Esophagus muscularis mucosa (tissue), 4 donors: Measurements from ENCODE around the gene IFNA2. TPM values are rescaled to one million over a fixed set of nuclear protein-coding genes. Genes with fewer than 3 reads are reported as not detected.
A peak's percentile ranks its signal among the peaks of the same experiment; 100 is the strongest.
"Not testable (repeated sequence)": the region's sequence is repeated elsewhere in the genome, so short reads cannot be mapped to it uniquely, and the experiment has no call there.

Source experiments
- DNase-seq: peaks from one replicate; pipeline ENCODE4 v3.0.0-alpha.2; 2017; ENCODE audit errors: extremely low spot score
- H3K27ac ChIP-seq, 4 donors: fragments of 200-600 bp; sonication (generic); replicated peaks in 1 of 4; 1 replicate in 3 of 4; 2 replicates in 1 of 4; pipeline ENCODE4 v1.5.1; 2016 to 2019; ENCODE audit warnings: mild to moderate bottlenecking in 1 of 4
- H3K27me3 ChIP-seq, 4 donors: fragments of 200-600 bp; sonication (generic); one replicate each; pipeline versions ENCODE4 v1.5.1 to v1.6.0; 2016 to 2019
- H3K36me3 ChIP-seq, 4 donors: fragments of 200-600 bp; sonication (generic); one replicate each; pipeline ENCODE4 v1.5.1; 2016 to 2019
- H3K4me1 ChIP-seq, 4 donors: fragments of 200-600 bp; sonication (generic); one replicate each; pipeline ENCODE4 v1.5.1; 2016 to 2019
- H3K4me3 ChIP-seq, 4 donors: fragments of 200-600 bp; sonication (generic); 1 replicate in 2 of 4; 2 replicates in 2 of 4; pipeline ENCODE4 v1.5.1; 2016 to 2019; ENCODE audit warnings: mild to moderate bottlenecking in 4 of 4, moderate library complexity in 1 of 4
- H3K9me3 ChIP-seq, 4 donors: fragments of 200-600 bp; sonication (generic); 1 replicate in 3 of 4; 2 replicates in 1 of 4; pipeline ENCODE4 v1.5.1; 2016 to 2019
- EP300 ChIP-seq: sonication (generic); formaldehyde crosslinking; IDR thresholded peaks from one replicate; pipeline ENCODE4 v1.6.1; 2017; ENCODE audit warnings: antibody characterized with exemption
- POLR2A ChIP-seq: fragments of 450-650 bp; IDR thresholded peaks from one replicate; pipeline ENCODE4 v1.6.1; 2017; ENCODE audit warnings: antibody characterized with exemption, moderate library complexity, mild to moderate bottlenecking, low read depth
- POLR2AphosphoS5 ChIP-seq, 2 donors: sonication (generic); formaldehyde crosslinking; IDR thresholded peaks; one replicate each; pipeline ENCODE4 v1.6.1; 2017; ENCODE audit warnings: antibody characterized with exemption in 2 of 2
- WGBS: methylation state at CpG from one replicate; pipeline ENCODE4 v1.1.5; 2018; 5-methylcytosine and 5-hydroxymethylcytosine counted together
- intact Hi-C: fragments of 100-400 bp; cut with DNase I; formaldehyde crosslinking; loops from one replicate; pipeline ENCODE4 v1.15.1; 2023
- total RNA-seq, 4 donors: library from RNA; depleted of rRNA; stranded (reverse); fragments of >200 nt; gene quantifications; one replicate each; pipeline versions ENCODE4 v1.1.0 to v1.2.1, GENCODE V29; 2016
- TF ChIP-seq, protein P1 (sequence below), 3 experiments: fragments of 200-600 bp in 2 of 3; fragments of 450-650 bp in 1 of 3; sonication (generic) in 2 of 3; IDR thresholded peaks; one replicate each; pipeline ENCODE4 v1.5.1; 2017 to 2019; ENCODE audit warnings: antibody characterized with exemption in 3 of 3, mild to moderate bottlenecking in 2 of 3, moderate library complexity in 1 of 3

IFNA2 gene
- total RNA-seq, 4 donors from 2014 or later: not detected

GRCh38 chr9:21392270-21392669, 7.1 kb upstream of the IFNA2 start:
- TF ChIP-seq, protein P1, sequence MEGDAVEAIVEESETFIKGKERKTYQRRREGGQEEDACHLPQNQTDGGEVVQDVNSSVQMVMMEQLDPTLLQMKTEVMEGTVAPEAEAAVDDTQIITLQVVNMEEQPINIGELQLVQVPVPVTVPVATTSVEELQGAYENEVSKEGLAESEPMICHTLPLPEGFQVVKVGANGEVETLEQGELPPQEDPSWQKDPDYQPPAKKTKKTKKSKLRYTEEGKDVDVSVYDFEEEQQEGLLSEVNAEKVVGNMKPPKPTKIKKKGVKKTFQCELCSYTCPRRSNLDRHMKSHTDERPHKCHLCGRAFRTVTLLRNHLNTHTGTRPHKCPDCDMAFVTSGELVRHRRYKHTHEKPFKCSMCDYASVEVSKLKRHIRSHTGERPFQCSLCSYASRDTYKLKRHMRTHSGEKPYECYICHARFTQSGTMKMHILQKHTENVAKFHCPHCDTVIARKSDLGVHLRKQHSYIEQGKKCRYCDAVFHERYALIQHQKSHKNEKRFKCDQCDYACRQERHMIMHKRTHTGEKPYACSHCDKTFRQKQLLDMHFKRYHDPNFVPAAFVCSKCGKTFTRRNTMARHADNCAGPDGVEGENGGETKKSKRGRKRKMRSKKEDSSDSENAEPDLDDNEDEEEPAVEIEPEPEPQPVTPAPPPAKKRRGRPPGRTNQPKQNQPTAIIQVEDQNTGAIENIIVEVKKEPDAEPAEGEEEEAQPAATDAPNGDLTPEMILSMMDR (IDR thresholded peaks at IDR 0.05): peak in 1 of 3 experiments; percentile 25
- no peak for TF ChIP-seq EP300
- H3K27me3 ChIP-seq: peaks cover 0 to 50% (median 0%) of the 10 kb centered on the region in 4 donors
- no peak overlapping the region for H3K27ac ChIP-seq
- H3K4me1 ChIP-seq: peaks cover 0 to 8% (median 6%) of the 10 kb centered on the region in 4 donors
- H3K9me3 ChIP-seq: no peaks in the 10 kb centered on the region
- H3K36me3 ChIP-seq: no peaks in the 10 kb centered on the region
- H3K4me3 ChIP-seq: no peak overlapping the region
- intact Hi-C loops: loop anchor here (5.0 kb wide), 1 partner anchor 60 kb away; no protein-coding TSS in a partner anchor
- 85% methylated on average over 6 of the region's 6 CpGs for WGBS
- no peak for DNase-seq

DNA sequence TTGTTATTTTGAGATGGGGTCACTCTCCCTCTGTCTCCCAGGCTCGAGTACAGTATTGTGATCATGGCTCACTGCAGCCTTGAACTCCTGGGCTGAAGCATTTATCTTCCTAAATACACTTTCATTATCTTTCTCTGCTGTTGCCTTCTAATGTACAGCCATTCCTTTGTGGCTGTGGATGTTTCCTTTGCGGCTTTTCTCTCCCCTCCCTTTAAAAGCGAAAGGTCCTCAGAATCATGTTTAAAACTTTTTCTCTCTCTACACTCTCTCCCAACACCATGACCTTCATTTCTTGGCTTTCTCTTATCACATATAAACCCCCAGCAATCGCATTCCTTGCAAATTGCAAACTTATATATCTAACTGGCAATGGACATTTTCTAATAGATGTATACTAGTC, 1.6 kb downstream of the IFNA2 start:
- Histone ChIP-seq H3K27me3 (peaks cover 0 to 15% (median 0%) of the 10 kb centered on the region in 4 donors), H3K4me3 (no peak overlapping the region), H3K36me3 (no peaks in the 10 kb centered on the region), H3K27ac (no peak overlapping the region), H3K9me3 (no peaks in the 10 kb centered on the region), H3K4me1 (no peaks in the 10 kb centered on the region)
- no peak for DNase-seq
- 62% methylated on average over 4 of the region's 4 CpGs for WGBS
- TF ChIP-seq EP300: no peak
- TF ChIP-seq, protein P1 (IDR thresholded peaks at IDR 0.05): no peak
- intact Hi-C loops: no loop called here

DNA sequence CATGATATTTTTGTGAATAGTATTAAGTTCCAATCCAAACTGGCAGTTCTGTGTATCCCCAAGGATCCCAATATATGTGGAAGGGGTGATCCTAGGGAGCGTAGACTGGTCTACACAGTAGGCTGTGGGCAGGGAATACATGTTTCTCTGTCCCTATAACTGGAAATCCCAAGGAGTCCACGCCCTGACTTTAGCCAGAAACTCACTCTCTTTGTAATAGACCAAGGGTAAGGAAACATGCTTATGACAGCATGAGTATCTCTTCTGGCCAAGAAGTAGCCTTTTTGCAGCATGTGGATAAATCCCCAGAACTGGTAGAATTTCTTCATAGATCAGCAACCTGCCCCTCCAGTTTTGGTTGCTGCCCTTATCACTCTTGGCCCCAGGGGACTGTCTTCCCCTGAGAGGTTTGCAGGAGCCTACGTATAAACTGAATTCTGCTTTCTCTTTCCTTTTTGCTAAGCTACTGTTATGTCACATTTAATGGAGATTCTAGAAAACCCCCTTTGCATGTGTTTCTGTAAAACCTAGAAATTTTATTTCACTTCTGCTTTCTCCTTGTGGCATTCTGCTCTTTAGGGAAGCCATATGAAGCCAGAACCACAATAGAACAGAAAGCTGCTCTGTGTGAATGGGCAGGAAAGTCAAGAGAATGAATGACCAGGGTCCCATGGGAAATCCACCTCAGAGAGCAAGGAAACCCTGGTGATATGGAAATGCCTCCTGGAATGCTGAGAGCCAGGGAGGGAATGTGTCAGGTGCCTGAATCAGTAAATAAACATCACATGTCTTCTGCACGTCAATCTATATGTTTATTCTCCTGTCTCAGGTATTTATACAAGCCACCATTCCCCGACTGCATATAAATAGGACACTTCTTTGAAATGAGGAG, 3.5 kb downstream of the IFNA2 start:
- no peaks in the 10 kb centered on the region for H3K36me3 ChIP-seq
- intact Hi-C loops: no loop called here
- H3K4me3 ChIP-seq: no peak overlapping the region
- no peaks in the 10 kb centered on the region for H3K9me3 ChIP-seq
- TF ChIP-seq POLR2AphosphoS5 (IDR thresholded peaks at IDR 0.05): no peak
- TF ChIP-seq EP300: no peak
- TF ChIP-seq POLR2A: no peak
- TF ChIP-seq, protein P1 (IDR thresholded peaks at IDR 0.05): no peak
- H3K27ac ChIP-seq: no peak overlapping the region
- peaks cover 0 to 7% (median 0%) of the 10 kb centered on the region in 4 donors for H3K27me3 ChIP-seq
- 49% methylated on average over 5 of the region's 5 CpGs for WGBS
- no peaks in the 10 kb centered on the region for H3K4me1 ChIP-seq
- DNase-seq: no peak

DNA sequence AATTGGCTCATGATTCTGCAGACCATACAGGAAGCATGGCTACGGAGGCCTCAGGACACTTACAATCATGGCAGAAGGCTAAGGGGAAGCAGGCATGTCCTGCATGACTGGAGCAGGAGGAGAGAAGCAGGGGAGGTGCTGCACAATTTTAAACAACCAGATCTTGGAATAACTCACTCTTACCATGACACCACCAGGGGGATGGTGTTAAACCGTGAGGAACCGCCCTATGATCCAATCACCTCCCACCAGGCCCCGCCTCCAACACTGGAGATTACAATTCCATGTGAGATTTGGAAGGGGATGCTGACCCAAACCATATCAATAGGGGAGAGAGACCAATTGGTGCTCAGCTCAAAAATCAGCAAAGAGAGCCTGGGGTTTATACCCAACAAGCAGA, 13.7 kb downstream of the IFNA2 start:
- H3K4me1 ChIP-seq, intact Hi-C loops, H3K27me3 ChIP-seq, DNase-seq, H3K27ac ChIP-seq, H3K36me3 ChIP-seq, H3K9me3 ChIP-seq, H3K4me3 ChIP-seq: not testable (repeated sequence)
- 58% methylated on average over 2 of the region's 4 CpGs for WGBS

DNA sequence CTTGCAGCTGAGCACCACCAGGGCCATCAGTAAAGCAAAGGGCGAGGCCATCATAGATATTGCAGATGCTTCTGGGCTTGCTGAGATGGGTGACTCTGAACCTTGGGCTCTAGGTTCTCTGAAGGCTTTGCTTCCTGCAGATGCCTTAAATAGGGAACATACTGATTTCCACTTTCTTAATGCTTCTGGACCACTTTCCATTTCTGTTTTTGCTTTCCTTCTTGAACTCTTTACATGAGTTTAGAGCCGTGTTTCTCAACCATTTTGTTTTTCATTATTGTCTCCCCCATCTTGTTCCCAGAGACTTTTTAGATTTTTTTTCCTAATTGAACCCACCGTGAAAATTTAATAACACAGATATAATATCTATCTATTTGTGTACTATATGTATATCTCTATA, 17.2 kb downstream of the IFNA2 start, which contains the start of gene IFNA13:
Gene IFNA13, minus strand, starts transcription at position 101 of the 400 bp plus-strand sequence. Its CDS starts 47 bp downstream, at position 54.
- H3K4me3 ChIP-seq: no peak within 1 kb of the TSS
- H3K9me3 ChIP-seq: no peaks in the 10 kb centered on the region
- H3K4me1 ChIP-seq: no peaks in the 10 kb centered on the region
- intact Hi-C loops: no loop called here
- TF ChIP-seq, protein P1 (IDR thresholded peaks at IDR 0.05): no peak
- TF ChIP-seq POLR2A (no peak), EP300 (no peak), POLR2AphosphoS5 (IDR thresholded peaks at IDR 0.05) (no peak)
- DNase-seq: no peak
- no peaks in the 10 kb centered on the region for H3K36me3 ChIP-seq
- peaks cover 0 to 9% (median 0%) of the 10 kb centered on the region in 4 donors for H3K27me3 ChIP-seq
- H3K27ac ChIP-seq: no peak within 1 kb of the TSS
- WGBS: 87% methylated on average over 3 of the region's 3 CpGs

DNA sequence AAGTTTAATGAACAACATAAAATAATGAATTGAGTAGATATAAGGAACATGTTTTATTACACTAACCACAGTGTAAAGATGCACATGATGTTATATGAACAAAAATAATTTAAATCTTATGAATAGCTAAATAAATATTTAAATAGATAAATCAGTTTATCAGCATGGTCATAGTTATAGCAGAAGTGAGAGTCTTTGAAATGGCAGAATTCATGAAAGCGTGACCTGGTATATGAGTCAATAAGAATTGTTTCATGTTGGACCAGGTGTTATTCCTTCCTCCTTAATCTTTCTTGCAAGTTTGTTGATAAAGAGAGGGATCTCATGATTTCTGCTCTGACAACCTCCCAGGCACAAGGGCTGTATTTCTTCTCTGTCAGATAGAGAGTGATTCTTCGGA, 18.0 kb downstream of the IFNA2 start:
- 91% methylated on average over 1 of the region's 2 CpGs for WGBS
- H3K9me3 ChIP-seq, H3K36me3 ChIP-seq, H3K4me3 ChIP-seq, H3K27me3 ChIP-seq, H3K4me1 ChIP-seq, H3K27ac ChIP-seq, intact Hi-C loops, DNase-seq: not testable (repeated sequence)
